NCI-H128 (cell line): Measurements from ENCODE around the gene TXNL4A.
"Not testable (repeated sequence)": the region's sequence is repeated elsewhere in the genome, so short reads cannot be mapped to it uniquely, and the experiment has no call there.

Experiments
- DNase-seq: peaks from one replicate; lab custom pipeline; 2025; ENCODE audit not compliant: unreplicated experiment; lab: John Stamatoyannopoulos, UW

Gene TXNL4A

DNA sequence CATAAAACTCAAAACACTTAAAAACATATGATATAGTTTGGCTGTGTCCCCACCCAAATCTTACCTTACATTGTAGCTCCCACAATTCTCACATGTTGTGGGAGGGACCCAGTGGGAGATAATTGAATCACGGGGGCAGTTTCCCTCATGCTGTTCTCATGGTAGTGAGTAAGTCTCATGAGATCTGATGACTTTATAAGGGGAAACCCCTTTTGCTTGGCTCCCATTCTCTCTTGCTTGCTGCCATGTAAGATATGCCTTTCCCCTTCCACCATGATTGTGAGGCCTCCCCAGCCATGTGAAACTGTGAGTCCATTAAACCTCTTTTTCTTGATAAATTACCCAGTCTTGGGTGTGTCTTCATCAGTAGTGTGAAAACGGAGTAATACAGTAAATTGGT, 11.3 kb upstream of the TXNL4A start:
- DNase-seq: not testable (repeated sequence)

DNA sequence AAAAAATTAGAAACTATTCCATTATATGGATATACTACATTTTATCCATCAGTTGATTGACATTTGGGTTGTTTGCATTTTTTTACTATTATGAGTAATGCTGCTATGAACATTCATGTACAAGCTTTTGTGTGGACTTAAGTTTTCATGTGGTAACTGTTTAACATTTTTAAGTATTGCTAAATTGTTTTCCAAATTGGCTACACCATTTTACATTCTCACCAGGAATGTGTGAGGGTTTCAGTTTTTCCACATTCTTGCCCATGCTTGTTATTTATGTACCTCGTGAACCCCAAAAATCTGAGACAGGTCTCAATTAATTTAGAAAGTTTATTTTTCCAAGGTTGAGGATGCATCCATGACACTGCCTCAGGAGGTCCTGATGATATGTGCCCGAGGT, 3.1 kb upstream of the TXNL4A start:
- no peak for DNase-seq

DNA sequence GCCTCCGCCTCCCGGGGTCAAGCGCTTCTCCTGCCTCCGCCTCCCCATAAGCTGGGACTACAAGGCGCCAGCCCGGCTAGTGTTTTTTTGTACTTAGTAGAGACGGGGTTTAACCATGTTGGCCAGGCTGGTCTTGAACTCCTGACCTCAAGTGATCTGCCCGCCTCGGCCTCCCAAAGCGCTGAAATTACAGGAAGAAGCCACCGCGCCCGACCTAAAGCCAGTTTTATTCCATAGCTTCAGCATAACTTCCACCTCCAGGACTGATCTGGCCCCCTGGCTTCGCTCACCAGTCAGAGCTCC, 783 bp upstream of the TXNL4A start:
- no peak for DNase-seq

DNA sequence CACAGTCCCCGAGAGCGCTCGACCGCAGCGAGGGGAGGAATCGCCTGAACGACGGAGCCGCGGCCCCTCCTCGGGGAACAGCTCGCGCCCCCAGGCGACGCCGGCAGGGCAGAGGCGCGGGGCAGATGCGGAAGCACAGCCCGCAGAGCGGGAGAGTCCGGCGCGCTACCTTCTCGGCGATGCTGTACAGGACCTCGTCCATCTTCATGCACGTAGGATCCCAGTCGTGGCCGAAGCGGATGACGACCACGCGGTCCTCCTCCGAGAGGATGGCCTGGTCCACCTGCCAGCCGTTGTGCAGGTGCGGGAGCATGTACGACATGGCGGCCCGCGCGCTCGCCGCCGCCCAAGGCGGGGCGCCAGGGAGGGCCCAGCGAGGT, 302 bp downstream of the TXNL4A start:
- no peak for DNase-seq

DNA sequence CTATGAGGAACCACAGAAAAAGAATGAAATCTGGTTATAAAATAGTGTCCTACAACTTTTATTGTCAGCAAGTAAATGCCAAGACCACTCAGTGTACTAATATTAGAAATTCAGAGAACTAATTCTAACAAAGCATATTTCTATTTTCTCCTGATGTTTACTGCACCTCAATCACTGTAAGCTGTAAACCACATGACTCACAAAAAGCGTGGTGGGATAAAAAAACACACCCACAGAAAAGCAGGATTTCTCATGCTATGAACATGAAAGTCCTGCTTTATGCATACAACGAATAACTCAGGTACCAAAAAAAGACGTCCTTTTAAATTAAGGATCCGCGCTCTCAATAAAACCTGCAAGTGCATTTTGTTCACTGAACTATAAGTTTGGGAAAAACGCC, 797 bp downstream of the TXNL4A start:
- no peak for DNase-seq

DNA sequence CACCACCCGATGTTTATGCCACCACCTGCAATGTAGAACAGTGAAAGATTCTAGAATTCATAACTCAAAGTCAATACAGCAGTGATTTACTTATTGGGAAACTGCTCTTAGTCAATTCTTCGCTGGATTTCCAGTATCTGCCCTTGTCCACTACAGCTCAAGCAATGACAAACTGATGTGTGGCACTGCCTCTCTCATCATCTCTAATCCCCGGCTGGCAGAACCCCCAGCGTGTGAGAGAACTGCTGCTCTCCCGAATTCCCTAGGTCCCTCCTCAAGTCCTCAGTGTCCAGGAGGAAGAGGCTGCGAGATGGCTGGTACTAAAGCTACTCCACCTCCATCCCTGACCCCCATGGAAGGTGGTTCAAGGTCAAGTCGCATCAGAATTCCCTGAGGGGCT, 1.6 kb downstream of the TXNL4A start:
- DNase-seq: no peak

DNA sequence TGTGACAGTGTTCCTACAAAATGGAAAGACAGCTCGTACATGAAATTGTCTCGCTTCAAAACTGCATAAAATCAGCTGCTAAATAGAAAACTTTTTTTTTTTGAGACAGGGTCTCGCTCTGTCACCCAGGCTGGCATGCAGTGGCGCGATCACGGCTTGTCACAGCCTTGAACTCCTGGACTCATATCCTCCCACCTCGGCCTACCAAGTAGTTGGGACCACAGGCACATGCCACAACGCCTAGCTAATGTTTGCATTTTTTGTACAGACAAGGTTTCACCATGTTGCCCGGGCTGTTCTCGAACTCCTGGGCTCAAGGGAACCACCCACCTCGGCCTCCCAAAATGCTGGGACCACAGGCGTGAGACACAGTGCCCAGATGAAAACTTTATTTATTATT, 3.2 kb downstream of the TXNL4A start:
- no peak for DNase-seq

DNA sequence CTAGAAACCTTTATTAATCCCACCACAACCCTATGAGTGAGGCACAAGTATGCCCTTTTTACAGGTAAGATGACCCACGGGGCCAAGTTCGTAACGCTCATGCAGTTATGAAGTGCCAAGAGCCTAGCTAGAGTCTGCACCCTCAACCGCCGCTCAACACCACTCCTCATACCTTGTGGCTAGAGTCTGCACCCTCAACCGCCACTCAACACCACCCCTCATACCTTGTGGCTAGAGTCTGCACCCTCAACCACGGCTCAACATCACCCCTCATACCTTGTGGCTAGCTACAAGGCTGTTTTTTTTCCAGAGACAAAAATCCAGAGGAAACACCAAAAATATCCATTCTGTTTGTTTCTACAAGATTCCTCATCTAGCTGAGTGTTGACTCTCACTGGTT, 4.6 kb downstream of the TXNL4A start:
- DNase-seq: no peak

DNA sequence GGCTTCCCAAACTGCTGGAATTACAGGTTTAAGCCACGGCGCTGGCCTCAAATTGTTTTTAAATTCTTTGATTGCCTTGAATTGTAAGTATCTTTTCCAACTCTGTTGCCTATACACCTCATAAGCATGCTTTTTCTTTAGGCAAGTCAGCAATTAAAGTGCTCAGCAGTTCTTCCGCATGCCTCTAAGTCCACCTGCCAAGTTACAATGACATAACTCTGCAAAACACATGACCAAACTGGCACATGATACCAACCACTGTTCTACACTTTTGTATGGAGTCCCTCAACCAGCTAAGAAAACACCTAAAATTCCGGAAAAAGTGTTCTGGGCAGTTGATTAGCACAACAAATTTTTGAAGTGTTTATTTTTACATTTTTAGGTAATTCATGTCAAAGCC, 5.1 kb downstream of the TXNL4A start:
- DNase-seq: no peak

DNA sequence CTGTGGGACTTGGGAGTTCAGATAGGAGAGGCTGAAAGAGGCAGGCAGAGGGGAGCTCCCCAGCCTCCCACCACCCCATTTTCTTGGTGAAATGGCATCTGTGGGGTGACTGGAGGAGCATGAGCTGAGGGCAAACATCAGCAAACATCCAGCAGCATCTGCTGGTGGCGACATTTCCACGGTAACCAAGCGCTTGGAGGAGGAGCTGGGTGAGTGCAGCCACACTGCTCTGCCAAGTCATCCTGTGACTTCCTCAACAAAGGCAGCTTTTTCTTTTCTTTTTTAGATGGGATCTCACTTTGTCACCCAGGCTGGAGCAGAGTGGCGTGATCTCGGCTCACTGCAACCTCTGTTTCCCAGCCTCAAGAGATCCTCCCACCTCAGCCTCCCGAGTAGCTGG, 5.6 kb downstream of the TXNL4A start:
- DNase-seq: no peak

DNA sequence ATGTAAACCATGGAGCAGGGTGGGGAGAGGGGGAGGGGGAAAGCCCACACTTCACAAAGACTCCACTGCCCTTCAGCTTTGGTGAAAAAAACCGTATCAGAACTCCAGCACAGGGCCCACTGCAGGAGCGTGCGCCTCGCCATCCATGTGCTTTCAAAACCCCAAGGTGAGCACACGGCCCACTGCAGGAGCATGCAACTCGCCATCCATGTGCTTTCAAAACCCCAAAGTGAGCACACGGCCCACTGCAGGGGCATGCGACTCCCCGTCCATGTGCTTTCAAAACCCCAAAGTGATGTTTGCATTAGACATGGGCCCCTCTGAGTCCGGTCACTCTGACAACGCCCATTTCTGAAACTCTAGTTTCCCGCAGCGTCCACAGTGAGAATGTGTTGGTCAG, 7.8 kb downstream of the TXNL4A start:
- no peak for DNase-seq

DNA sequence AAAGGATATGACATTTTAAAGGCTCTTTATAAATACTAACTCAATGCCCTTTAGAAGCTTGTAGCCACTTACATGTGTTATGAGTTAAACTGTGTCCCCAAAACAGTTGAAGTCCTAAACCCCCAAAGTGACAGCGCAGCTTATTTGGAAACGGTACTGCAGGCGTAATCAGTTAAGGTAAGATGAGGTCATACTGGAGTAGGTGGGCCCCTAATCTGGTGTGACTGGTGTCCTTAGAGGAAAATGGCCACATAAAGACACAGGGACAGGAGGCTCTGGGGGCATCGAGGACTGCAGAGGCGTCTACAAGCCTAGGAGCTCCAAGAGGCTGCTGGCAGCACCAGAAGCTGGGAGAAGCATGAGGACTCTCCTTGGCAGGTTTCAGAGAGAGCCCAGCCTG, 8.5 kb downstream of the TXNL4A start:
- DNase-seq: no peak

DNA sequence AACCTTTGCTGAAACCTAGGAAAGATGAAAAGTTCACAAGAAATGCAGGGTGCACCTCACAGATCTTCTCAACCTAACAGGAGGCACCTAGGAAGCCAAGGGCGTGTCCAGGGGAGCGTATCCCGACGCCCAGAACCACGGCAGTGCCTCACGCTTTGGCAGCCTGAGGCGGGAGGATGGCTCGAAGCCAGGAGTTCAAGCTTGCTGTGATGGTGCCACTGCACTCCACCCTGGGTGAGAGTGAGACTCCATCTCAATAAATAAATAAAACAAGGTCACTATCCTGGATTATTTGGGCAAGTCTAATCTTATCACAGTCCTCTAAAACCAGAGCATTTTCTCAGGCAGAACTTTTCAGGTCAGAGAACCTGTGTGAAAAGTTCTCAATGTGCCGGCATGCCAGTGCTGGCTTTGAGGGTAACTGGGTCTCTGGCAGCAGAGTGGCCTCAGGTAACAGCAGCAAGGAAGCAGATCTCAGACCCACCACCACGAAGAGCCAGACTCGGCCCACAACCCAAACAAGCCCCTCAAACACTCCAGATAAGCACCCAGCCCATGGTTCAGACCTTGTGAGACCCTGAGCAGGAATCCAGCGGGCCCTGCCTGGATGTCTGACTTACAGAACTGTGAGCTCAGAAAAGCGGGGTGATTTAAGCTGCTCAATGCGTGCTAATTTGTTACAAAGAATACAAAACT, 12.2 kb downstream of the TXNL4A start:
- DNase-seq: no peak

DNA sequence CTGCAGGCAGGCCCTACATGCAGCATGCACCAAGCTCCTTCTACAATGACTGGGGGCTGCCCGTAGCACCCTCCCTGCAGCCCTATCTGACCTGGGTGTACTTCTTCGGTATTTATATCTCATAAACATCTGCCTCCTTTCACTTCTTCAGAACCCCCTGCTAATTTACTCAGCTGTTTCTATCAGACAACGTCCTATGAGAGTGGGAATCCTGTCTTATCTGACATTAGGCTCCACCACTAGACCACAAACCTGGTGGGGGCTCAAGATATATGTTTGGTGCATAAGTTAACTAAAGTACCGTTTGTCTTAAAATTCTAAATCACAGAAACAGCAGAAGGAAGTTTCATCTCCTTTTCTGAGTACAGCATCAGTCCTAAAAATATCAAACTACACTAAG, 13.3 kb downstream of the TXNL4A start:
- no peak for DNase-seq

DNA sequence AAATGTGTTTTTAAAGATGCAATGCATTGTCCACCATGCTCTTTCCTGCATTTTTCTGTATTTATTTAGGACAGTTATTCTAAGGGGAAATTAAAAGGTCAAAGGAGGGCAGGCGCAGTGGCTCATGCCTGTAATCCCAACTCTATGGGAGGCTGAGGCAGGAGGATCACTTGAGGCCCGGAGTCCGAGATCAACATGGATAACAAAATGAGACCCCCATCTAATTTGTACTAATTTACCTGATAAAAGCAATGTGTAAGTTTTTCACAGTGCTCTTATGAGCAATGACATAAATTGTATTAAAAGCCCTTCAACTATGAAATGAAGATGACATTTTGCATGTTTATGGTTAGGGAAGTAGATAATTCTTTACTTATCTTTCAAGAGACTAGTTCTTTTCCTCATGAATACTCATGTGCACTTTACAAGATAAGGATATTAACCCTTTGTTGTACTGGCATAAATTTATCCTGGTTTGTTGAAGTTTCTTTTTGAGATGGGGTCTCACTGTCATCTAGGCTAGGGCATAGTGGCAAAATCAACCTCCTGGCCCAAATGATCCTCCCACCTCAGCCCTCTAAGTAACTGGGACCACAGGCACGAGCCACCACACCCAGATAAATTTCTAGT, 14.2 kb downstream of the TXNL4A start:
- no peak for DNase-seq

DNA sequence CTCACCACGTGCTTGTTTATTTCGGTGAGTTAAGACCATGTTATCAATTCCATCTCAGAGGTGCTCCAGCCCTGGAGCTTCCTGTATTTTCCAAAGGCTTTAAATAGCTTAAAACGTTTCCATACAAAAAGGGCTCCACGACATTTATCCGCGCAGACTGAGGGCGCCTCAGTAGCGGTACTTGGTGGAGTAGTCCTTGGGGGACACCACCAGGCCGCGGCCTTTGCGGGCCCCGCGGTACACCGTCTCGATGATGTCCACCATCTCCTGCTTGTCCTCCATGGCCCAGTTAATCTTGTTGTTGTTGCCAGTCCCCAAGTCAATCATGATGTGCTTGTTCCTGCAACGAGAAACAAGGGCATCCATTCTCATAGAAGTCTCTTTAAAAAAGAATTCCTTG, 14.8 kb downstream of the TXNL4A start:
- DNase-seq: no peak

DNA sequence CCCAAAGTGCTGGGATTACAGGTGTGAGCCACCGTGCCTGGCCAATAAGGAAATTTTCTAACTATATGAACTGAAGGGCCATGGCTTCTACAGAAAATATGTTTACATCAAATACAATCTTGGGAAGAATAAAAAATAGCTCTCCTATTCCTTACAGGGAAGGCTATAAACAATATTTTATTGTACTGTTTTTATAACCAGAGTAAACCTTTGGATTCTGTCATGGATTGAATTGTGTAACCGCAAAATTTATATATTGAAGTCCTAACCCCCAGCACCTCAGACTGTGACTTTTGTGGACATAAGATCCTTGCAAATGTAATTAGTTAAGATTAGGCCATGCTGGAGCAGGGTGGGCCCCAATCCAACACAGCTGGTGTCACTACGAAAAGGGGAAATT, 15.6 kb downstream of the TXNL4A start:
- DNase-seq: no peak

DNA sequence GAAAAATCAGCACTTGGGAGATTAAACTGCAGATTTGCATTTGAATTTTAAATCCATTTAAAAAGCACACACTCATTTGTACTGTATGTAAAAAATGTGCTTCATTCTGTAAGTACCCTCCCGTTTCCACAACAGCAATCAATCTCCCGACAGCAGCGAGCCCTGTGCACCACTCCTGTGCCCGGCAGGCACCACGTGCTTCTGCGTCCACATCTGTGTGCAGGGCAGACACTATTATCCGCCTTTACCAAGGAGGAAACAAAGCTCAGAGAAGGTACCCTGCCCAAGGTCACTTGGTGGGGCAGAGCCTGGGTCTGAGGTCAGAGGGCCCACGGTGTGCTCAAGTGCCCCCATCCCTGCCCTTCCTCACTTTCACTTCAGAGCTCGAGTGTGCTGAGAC, 16.4 kb downstream of the TXNL4A start:
- no peak for DNase-seq

DNA sequence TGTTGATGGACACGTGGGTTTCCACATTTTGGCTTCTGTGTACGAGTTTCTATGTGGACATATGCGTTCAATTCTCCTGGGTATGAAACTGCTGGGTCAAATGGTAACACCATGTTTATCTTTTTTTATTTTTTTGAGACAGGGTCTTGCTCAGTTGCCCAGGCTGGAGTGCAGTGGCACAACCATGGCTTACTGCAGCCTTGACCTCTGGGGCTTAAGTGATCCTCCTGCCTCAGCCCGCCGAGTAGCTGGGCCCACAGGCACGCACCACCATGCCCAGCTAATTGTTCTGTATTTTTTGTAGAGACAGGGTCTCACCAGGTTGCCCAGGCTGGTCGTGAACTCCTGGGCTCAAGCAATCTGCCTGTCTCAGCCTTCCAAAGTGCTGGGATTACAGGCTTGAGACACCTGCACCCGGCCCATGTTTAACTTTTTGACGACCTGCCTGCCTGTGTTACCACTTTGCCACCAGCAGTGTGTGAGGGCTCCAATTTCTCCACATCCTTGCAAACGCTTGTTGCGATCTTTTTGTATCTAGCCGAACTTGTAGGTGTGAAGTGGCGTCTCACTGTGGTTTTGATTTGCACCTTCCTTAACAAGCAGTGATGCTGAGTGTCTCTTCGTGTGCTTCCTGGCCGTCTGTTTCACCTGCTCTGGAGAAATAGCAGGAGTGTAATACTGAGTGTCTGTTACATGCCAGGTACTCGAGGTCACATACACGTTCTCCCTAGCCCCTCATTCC, 17.0 kb downstream of the TXNL4A start:
- no peak for DNase-seq

DNA sequence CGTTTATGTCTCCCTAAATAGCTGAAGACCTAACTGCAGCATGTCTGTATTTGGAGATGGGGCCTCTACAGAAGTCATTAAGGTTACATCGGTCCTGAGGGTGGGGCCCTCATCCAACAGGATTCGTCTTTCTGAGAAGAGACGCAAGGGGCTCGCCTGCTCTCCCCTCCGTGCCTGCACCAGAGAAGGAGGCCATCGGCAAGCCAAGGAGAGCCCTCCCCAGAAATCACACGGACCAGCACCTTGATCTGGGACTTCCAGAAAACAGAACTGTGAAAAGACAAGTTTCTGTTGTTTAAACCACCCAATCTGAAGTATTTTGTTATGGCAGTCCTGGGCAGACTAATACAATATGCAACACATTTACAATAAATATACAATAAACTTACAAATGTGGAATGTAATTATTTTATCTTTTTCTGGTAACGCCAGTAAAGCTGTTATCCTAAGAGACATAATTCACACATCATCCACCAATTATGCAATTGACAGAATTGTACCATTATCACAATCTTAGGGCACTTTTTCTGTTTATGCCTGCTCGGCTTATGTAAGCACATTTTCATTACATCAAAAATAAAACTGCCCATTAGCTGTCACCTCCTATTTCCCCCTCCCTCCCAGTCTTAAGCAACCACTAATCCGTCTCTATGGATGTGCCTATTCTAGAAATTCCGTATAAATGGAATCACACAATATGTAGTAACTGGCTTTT, 17.8 kb downstream of the TXNL4A start:
- no peak for DNase-seq

DNA sequence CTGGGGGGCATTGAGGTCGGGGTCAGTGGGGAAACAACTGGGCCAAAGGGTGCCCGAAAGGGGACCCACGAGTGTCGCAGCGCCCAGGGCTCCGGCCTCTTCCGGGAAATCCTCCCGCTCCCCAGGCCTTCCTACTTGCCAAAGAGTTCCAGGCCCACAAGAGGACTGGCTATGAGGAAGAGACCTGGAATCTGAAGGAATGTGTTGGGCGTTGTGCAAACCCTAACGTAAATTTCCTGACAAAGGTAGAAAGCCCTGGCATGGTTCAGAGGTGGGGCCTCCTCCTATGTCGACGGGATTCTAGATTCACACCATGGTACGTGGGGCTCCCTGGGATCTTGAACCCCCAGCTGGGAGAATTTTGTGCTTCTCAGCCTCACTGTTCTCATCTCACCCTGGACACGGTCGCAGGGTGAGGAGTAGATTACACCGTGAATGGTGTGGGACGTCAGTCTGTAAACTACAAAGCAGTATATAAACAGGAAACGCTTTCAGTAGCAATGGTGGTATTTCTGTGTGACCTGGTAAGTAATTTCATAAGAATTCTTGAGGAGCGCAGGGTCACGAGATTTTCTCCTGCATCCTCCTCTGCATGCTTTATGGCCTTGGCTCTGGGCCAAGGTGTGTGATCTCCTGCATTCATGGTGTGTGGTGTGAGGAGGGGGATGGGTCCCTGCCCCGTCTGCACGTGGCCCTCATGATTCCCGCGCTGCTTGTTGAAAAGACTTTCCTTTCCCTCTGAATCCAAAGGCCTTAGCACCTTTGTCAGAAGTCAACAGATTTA, 23.1 kb downstream of the TXNL4A start:
- no peak for DNase-seq
